ENCODE measurements around the gene PTPRK.
"Not testable (repeated sequence)": the region's sequence is repeated elsewhere in the genome, so short reads cannot be mapped to it uniquely, and the experiment has no call there.

Gene PTPRK

GRCh38 chr6:127938701-127939100, 581.7 kb downstream of the PTPRK start:
- DNase-seq, result no peak

GRCh38 chr6:127937747-127938146, 582.7 kb downstream of the PTPRK start:
- no peak for DNase-seq

DNA sequence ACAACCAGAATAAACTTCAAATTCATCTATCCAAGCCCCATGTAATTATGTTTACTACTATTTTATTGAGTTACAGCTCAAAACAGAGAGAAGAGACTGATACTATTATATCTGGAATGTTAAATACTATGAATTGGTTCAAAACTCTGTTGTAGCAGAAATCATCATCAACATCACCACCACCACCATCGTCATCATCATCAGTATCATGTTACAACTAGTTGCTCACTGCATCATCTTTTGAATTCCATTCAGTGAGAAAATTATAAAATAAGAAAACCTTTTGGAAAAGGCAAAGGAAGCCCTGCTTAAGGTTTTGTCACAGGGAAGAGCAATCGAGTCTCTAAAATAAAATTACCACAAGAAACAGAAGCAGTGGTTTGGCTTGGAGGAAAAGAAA, 583.3 kb downstream of the PTPRK start:
- no peak for DNase-seq

GRCh38 chr6:127934956-127935355, 585.4 kb downstream of the PTPRK start:
- no peak for DNase-seq

GRCh38 chr6:127933852-127934840, 586.3 kb downstream of the PTPRK start:
- DNase-seq, result no peak

DNA sequence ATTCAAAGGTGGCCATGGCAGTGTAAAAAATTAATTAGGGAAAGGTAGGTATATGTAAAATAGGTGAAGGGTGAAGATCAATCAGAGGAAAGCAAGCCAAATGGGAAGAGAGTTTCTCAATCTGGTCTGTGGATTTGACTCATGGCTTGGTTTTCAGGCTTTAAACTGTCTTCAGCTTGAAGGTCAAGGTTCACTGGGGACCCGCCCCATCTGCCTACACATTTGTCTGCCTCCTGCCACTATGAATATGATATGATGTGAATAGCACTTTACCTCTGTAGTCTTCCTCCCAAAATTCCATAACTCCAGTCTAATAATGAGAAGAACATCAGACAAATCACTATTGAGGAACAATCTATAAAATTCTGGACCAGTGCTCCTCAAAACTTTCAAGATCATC, 587.3 kb downstream of the PTPRK start:
- no peak for DNase-seq

GRCh38 chr6:127932708-127933107, 587.7 kb downstream of the PTPRK start:
- DNase-seq, result no peak

DNA sequence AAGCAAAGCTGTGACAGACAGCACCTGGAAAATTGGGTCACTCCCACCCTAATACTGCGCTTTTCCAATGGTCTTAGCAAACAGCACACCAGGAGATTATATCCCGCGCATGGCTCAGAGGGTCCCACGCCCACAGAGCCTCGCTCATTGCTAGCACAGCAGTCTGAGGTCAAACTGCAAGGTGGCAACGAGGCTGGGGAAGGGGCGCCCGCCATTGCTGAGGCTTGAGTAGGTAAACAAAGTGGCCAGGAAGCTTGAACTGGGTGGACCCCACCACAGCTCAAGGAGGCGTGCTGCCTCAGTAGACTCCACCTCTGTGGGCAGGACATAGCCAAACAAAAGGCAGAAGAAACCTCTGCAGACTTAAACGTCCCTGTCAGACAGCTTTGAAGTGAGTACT, 594.0 kb downstream of the PTPRK start:
- not testable (repeated sequence) for DNase-seq

GRCh38 chr6:127924440-127924839, 596.0 kb downstream of the PTPRK start:
- DNase-seq, result no peak

DNA sequence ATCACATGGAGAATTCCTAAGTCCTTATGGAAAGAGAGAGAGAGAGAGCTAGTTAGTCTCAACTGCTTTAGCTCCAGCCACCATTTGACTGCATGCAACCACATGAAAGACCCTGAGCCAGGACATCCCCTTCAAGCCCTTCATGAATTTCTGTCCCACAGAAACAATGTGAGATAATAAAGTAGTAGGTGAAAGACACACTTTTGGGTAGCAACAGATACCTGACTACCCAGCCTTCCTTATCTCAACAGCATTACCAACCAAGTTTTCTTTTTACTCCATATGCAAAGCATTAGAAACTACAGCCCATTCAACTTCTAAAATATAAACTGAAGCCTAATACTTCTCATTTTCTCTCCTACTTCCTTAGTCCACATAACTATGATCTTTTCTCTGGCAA, 596.4 kb downstream of the PTPRK start:
- no peak for DNase-seq

- DNase-seq, result no peak
These were observed 597.3 kb downstream of the PTPRK start for GRCh38 chr6:127923135-127923534.

DNA sequence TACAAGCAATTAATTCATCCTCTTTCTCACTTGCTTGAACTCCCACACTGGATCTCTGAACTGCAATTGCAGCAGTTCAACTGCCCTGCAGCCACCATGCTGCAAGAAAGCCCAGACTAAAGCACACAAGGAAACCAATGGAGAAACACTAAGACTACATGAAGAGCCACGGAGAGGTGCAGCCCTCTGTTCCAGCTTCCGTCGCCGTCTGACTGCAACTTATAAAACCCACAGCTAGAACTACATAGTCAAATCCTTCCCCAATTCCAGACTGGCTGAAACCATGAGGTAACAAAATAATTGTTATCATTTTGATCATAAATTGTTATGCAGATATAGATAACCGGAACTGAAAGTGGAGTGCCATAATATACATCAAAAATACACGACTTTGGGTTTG, 598.4 kb downstream of the PTPRK start:
- no peak for DNase-seq

DNA sequence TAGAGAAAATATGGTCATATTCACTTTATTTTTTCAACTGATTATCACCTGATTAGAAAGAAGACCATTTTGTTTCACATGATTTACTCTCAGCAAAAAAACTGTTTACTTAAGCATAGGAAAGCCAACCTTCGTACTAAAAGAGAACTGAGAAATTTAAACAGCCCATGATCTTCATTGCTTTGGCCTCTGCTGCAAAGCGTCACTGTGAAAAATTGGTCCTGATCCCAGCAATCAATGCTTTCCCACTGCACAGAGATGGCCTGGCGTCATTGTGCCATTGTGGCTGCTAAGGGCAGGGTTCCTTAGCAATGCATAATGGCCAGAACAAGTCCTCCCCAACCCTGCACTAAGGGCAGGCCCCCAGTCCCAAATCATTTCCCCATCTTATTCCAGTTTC, 599.6 kb downstream of the PTPRK start:
- no peak for DNase-seq

Measured in NCI-H82 (cell line).